GM21619 (cell line): ENCODE results near the gene VSIG10L.

Experiments used
- ATAC-seq: cut with Tn5 transposase; IDR thresholded peaks from one replicate; pipeline ENCODE4 v1.9.1; 2021; ENCODE audit not compliant: unreplicated experiment

VSIG10L gene

DNA sequence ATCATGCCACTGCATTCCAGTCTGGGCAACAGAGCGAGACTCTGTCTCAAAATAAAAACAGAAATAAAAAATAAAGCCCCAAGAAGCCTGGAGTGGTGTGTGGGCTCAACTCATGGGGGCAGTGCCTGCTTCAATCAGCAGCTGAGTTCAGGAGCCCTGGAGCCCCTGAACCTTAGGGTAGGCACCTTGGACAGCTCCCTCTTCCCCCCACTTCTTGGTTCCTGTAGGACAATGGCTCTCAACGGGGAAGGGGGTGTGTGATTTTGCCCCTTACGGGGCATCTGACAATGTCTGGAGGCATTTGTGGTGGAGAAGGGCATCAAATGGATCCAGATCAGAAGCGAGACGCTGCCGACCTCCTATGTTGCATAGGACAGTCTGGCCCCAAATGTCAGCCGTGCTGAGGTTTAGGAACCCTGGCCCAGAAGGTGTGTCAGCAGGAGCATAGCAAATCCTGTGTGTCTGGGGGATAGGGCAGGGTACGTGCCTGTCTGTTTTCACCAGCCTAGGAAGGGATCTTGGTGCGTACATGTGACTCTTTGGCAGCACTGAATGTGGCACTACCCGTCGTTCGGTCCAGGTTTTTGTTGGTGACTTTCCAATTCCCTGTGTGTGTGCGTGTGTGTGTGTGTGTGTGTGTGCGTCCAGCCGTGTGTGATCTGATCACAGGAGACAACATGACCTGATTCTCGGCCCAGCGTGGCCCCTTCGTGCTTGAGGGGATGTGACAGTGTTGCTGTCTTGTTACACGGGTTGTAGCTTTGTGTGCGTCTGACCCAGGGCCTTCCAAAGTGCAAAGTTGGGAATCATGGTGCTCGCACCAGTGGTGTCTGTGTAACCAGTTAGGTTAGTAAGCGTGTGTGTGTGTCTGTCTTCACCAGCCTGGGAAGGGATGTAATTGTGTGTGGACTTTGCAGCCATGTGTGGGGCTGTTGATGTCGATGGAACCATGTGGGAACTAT lies 23.0 kb downstream of the VSIG10L start:
- no peak for ATAC-seq

DNA sequence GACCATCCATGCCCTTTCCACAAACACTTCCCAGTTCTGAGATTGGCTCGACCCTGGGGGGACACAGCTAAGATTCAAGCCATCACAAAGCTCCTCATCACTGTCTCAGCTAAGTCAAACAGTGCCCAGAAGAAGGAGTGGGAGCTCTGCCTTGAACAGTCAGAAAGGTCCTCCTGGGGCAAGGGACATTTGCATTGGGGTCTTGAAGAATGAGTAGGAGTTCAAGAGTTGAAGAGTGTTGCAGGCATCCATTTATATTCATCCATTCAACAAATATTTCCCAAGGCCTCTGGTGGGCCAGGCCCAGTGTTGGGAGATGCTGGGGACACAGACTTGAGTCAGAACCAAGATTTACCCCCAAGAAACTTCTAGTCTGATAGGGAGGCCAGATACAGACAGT lies 24.0 kb downstream of the VSIG10L start:
- ATAC-seq: no peak

DNA sequence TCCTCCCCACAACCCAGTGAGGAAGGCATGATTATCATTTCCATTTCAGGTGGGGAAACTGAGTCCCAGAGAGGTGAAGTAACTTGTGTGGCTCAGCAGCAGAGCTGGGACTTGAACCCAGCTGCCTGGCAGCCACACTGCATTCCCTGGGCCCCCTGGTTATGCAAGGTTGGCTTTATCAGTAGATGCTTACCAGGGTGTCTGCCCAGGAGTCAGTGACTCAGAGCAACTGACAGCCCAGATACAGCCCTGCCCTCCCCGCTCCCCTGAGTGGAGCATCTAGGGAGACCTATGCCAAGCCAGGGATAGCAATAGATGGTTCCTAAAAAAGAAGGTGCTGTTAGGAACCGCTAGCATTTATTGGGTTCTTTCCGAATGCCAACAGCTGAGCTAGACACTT lies 24.6 kb downstream of the VSIG10L start:
- no peak for ATAC-seq

DNA sequence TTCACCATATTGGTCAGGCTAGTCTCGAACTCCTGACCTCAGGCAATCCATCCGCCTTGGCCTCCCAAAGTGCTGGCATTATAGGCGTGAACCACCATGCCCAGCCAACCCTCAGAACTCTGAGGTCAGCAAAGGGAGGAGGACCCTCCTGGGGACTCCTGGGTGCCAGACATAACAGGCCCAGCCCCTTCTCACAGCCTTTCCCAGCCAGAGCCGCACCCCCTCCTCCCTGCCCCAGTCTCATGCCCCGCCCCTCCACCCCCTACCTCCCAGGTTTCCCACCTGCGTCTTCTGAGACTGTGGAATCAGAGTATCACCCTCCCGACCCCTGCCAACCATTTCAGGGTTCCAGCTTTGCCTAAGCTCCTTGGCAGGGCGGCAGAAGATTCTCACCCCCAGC lies 25.3 kb downstream of the VSIG10L start:
- no peak for ATAC-seq

DNA sequence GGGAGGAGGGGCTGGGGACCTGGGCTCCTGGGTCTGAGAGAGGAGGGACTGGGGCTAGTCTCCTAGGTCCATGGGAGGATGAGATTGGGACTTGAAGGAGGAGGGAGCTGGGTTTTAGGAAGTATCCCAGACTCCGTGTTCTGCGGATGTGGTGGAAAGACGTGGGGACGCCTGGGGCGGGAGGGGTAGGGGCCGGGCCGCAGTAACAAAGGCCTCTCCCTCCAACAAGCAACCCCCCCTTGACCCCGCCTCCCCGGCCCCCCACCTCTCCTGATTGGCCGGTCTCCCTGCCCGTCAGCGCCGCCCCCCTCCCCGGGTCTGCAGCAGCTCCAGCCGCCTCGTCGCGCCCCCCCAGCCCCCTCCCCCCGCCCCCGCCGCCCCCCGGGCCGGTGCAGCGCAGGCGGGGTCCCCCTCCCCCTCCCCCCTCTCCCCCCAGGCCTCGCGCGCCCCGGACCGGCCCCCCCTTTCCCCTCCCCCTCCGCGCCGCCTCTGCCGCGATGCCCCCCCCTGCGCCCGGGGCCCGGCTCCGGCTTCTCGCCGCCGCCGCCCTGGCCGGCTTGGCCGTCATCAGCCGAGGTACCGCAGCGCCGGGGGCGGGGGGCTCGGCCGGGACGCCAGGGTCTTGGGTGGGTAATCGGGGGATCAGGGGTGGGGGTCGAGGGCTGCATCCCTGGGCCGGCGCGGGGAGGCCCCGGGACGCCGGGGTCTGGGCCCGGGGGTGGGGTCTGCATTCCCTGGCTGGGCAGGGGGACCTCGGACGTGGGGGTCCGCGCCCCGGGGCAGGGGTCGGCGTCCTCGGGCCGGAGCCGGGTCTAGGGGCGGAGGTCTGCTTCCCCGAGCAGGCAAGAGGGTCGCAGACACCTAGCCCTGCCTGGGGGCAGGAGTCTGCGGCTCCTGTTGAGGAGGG lies 30.3 kb downstream of the VSIG10L start, which contains the start of gene IGLON5:
Gene IGLON5, plus strand, starts transcription at position 294 of the 907 bp plus-strand sequence. Its CDS starts 204 bp downstream, at position 498.
- ATAC-seq: no peak

DNA sequence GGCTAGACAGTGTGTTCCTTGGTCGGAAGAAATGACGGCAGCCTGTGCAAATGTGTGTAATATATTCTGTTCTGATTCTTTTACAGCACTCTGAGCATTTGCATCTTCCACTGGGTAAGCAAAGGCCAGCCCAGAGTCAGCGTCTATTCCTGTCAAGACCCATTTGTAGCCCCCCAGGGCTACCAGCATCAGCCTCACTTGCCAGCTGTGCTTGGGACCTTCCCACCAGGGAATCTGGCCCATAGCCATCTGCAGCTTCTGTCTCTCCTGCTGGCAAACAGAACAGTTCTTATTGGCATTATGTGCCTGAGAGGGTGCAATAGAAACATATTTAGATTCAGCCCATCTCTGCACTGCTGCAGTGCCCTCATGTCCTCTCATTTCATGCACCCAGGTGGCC lies 36.5 kb downstream of the VSIG10L start:
- ATAC-seq: no peak

DNA sequence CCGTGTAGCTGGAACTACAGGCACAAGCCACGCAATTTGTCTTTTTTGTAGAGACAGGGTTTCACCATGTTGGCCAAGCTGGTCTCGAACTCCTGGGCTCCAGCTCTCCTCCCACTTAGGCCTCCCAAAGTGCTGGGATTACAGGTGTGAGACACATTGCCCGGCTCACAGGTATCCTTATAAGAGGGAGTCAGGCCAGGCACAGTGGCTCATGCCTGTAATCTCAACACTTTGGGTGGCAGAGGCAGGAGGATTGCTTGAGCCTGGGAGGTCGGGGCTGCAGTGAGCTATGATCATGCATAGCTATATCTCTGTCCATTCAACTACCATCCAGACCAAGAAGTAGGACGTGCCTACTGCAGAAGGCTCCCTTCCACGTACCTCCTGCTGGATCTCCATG lies 40.7 kb downstream of the VSIG10L start:
- no peak for ATAC-seq

DNA sequence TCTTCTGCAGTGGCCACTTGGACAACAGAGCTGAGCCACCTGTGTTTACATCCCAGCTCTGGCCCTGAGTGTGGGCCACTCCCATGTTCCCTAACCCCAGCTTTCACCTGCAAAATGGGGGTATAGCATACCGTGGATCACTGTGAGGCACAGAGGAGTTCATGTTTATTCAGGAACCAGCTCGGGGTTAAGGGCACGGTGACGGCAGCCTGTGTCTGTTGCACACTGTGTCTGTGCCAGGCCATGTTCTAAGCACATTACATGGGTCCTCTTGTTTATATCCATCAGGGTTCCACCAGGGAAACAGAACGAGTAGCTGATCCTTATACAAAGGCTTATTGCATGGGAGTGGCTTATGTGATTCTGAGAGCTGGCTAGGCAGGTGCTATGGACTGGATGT lies 44.5 kb downstream of the VSIG10L start:
- no peak for ATAC-seq

DNA sequence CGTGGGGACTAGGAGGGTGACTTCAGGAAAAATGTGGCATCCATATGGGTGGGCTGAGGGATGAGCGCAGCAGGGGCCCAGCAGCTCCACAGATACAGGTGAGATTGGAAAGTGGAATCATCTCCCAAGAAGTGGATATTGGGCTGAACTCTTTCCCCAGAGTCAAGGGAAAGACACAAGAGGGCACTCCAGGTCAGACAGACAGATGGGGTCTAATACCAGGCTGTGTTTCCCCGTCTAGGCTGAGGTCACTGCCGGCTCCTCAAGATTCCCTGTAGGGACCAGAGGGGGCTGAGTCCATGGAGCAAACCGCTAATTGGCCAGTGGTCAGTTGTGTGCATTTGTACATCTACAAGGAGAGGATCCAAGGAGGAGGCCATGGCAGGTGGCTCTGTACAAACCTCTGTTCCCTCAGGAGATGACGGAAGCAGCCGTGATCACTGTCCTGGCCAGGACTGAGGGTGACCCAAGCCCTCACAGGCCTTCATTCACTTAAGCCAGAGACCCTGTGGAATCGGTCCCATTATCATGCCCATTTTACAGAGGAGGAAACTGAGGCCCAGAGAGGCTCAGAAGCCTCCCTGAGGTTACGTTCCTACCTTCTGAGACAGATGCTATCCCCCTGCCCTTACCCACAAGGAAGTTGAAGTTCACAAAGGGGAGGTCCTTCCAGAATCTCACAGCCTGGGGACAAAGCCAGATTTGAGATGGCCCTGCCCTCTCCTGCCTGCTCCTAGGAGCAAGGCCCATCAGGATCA lies 45.4 kb downstream of the VSIG10L start:
- ATAC-seq: no peak

DNA sequence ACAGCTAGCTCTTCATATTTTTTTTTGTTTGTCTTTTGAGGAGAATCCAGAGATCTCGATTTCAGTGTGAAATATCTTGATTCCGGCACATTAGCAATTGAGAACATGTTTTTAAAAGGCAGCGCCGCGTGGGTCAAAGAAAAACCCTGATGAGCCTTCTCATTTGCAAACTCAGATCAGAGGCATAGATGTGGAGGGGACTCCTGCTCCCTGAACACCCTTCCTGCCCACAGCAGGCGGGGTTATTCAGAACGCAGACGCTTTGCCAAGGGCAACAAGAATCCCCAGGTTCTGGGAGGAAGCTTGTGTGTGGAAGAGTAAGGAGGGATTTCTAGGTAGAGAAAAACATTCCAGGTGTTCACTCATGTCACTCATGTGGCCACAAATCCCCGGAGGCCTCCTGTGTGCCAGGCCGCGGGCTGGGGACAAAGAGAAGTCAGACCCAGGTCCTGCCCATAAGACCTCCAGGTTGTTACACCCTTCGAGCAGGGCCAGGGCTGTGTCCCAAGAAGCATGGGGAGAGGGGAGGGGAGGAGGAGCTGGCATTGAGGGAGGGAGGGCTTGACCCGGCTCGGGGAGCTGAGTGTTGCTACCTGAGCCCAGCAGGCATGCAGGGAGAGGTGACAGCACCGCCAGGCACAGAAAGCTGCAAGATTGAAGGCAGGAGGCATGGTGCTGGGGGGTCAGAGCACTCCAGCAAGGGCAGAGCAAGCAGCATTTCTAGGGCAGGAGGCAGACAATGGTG lies 46.4 kb downstream of the VSIG10L start:
- ATAC-seq: no peak

DNA sequence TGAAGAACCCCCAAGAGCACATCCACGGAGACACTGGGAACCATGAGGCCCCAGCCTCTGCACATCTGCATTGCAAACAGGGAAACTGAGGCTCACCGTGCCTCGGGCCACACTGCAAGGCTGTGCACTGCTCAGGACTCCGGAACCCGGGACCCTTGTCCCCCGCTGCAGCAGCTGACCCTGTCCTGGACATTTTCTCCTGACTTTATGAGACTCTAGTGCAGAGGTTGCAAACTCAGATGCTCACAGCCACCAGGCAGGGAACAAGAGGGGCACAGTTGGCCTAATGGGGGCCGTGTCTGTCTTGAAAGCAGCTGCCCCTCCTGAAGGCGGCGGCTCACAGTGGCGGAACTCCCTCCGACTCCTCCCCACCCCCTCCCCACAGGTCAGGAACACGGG lies 47.0 kb downstream of the VSIG10L start:
- ATAC-seq: no peak

DNA sequence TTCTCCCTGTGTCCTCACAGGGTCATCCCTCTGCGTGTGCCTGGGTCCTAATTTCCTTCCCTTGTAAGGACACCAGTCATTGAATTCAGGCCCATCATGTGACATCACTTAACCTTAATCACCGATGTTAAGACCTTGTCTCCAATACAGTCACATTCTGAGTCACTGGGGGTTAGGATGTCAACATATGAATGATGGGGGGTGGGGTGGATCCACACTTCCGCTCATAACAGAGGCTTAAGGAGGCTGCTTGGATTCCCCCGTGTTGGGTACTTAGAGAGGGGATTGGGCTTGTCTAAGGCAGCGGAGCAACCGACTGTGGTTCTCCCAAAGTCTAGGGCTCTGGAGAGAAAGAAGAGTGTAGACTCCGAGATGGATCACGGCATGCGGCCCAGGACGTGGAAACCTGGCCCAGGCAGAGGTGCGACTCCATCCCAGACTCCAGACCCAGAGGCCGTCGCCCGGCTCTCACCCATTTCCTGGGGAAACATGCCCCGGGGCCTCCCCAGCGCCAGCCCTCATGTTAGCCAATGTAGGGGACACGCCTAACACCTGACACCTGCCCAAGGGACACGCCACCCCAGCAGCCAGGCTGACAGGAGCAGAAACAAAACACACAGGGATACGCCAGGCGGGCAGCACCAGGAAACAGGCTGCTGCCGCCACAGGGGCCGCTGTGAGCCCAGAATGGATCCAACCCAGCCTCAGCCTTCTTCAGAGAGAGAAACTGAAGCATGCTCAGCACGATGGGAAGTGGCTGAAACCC lies 47.5 kb downstream of the VSIG10L start:
- no peak for ATAC-seq

DNA sequence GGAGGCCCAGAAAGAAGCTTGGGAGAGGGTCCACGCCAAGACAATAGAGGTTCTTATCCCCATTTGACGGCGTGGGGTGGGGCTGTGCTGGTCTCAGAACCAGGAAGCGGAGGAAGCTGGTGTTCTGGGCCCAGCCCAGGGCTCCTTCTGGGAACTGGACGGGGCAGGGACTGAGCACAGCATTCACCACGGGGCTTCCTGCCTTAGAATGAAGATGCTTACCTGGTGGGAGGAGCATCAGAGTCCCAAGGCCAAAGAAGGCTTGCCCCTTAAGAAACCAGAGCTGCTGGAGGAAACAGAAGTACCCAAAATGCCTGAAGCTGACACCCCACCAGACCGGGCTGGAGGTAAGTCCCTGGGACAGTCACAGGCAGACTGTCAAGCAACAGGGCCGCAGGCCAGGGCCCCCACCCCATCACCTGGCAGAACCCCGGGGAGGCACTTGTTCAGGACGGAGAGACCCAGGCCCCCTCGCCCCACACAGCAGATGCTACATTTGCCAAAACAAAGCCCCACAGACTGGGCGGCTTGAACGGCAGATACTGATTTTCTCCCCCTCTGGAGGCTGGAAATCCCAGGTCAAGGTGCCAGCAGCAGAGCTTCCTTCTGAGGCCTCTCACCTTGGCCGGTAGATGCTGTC lies 48.2 kb downstream of the VSIG10L start:
- ATAC-seq: no peak

DNA sequence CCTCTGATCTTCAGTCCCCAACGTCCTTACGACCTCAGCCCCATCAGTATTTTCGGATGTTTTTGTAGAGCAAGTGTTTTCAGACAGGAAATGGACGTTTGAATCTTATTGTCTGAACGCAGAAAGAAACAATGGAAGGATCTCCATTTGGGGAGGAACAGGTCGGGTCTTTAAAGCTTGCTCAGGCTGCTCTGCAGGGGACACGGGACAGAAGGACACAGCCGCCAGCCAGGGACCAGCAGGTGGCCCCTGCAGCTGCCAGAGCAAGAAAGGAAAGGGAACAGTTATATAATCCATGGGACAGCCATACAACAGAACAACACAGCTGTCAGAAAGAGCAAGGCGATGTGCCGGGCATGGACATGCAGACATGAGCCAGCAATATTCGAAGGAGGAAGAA lies 49.0 kb downstream of the VSIG10L start:
- no peak for ATAC-seq

DNA sequence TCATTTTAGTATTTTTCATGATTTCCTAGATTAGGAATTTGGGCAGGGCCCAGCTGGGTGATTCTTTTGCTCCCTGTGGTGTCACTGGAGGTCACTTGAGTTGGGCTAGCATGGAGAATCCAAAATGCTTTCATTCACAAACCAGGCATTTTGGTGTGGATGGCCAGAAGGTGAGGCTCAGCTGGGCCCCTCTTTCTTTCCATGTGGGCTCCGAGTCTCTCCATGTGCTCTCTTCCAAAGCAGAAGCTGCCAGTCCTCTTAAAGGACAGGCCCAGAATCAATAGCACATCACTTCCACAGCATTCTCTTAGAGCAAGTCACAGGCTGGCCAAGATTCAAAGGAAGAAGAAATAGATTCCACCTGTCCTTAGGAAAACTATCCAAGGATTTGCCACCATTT lies 52.3 kb downstream of the VSIG10L start:
- no peak for ATAC-seq

DNA sequence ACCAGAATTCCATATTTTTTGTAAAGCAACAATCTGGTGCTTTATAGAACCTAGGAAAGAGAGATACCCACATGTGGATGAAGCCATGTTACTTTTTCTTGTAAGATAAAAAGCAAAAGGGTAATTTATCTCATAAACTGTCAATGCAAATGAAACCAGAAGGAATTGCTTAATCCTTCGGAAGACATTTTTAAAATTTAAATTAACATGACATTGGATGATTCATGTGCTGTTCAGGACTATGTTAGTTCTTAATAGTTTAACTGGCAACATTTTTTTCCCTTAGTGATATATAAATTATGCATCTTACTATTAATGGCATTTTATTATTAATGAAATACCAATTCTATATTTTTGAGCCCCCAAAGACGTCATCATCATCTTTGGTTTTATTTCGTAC lies 56.3 kb downstream of the VSIG10L start:
- no peak for ATAC-seq

DNA sequence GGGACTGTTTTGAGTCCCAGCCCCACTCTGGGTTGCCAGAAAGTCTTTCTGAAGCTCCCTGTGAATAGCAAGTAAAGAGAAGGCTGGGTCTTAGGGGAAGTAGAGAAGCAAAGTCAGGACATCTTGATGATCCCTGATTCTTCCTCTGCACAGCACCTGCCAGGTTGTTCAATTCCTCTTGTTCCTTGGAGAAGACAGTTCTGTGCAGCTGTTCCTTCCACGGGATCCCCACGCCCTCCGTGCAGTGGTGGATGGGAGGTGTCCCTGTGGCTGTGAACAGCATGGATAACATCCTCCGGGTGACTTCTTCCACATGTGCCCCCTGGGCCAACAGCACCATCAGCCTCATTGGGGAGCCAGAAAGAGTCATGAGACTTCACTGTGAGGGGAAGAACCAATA lies 59.6 kb downstream of the VSIG10L start:
- ATAC-seq: no peak
